ENCODE data around the gene CACNA1E. TPM values are rescaled to one million over a fixed set of nuclear protein-coding genes. Genes with fewer than 3 reads are reported as not detected.

CACNA1E gene
- total and polyA plus RNA-seq, 7 experiments from 2014 or later: 0.07 TPM; not detected in 6

- intact Hi-C loops (cut with micrococcal nuclease): no loop called here
- H3K4me1 ChIP-seq (ENCODE audit: control insufficient read depth in 2 of 2, insufficient read depth in 2 of 2, low read length in 2 of 2): no peaks in the 10 kb centered on the region
- H3K36me3 ChIP-seq (ENCODE audit: control insufficient read depth in 2 of 3, insufficient read depth in 3 of 3, low read length in 3 of 3): no peaks in the 10 kb centered on the region
- Mint-ChIP-seq H3K27ac (no peak overlapping the region), H3K9me3 (peaks cover 0 to 13% (median 4%) of the 10 kb centered on the region in 11 donors), H3K27me3 (peaks cover 8 to 22% (median 15%) of the 10 kb centered on the region in 5 donors), H3K4me1 (no peaks in the 10 kb centered on the region), H3K36me3 (peaks cover 0 to 5% (median 0%) of the 10 kb centered on the region in 5 donors), H3K4me3 (no peak overlapping the region)
- H3K27ac ChIP-seq (ENCODE audit: low read depth, low read length): no peak overlapping the region
- H3K27me3 ChIP-seq (ENCODE audit: control insufficient read depth in 2 of 2, insufficient read depth in 2 of 2, low read length in 2 of 2): no peaks in the 10 kb centered on the region
- ATAC-seq (no peak), DNase-seq (no peak)
- no peak overlapping the region for H3K4me3 ChIP-seq (ENCODE audit: low read length)
- ChIA-PET POLR2A (interaction anchor here (1.2 kb wide), 1 partner anchor 570 kb away, joined by 3 read pairs; no protein-coding TSS in a partner anchor), CTCF (no interaction called here)
- peaks cover 0 to 6% (median 0%) of the 10 kb centered on the region in 3 experiments for H3K9me3 ChIP-seq (ENCODE audit: control insufficient read depth in 2 of 3, low read length in 3 of 3)
These were observed 24.2 kb upstream of the CACNA1E start for GRCh38 chr1:181459067-181459466.

- H3K27me3 ChIP-seq (ENCODE audit: control insufficient read depth in 2 of 2, insufficient read depth in 2 of 2, low read length in 2 of 2): no peaks in the 10 kb centered on the region
- ATAC-seq (no peak), DNase-seq (no peak)
- H3K4me1 Mint-ChIP-seq: no peaks in the 10 kb centered on the region
- H3K36me3 Mint-ChIP-seq: no peaks in the 10 kb centered on the region
- H3K4me1 ChIP-seq (ENCODE audit: control insufficient read depth in 2 of 2, insufficient read depth in 2 of 2, low read length in 2 of 2): no peaks in the 10 kb centered on the region
- peaks cover 22 to 51% (median 42%) of the 10 kb centered on the region in 5 donors for H3K27me3 Mint-ChIP-seq
- ChIA-PET CTCF (no interaction called here), POLR2A (no interaction called here)
- H3K4me3 Mint-ChIP-seq: no peak overlapping the region
- peaks cover 0 to 7% (median 0%) of the 10 kb centered on the region in 11 donors for H3K9me3 Mint-ChIP-seq
- H3K36me3 ChIP-seq (ENCODE audit: control insufficient read depth in 2 of 3, insufficient read depth in 3 of 3, low read length in 3 of 3): no peaks in the 10 kb centered on the region
- no peak overlapping the region for H3K27ac Mint-ChIP-seq
- no peak overlapping the region for H3K4me3 ChIP-seq (ENCODE audit: low read length)
- no peaks in the 10 kb centered on the region for H3K9me3 ChIP-seq (ENCODE audit: control insufficient read depth in 2 of 3, low read length in 3 of 3)
- intact Hi-C loops (cut with micrococcal nuclease): no loop called here
- no peak overlapping the region for H3K27ac ChIP-seq (ENCODE audit: low read depth, low read length)
These were observed 13.5 kb upstream of the CACNA1E start for GRCh38 chr1:181469829-181470228.

- Mint-ChIP-seq H3K36me3 (no peaks in the 10 kb centered on the region), H3K4me3 (no peak overlapping the region), H3K27ac (no peak overlapping the region), H3K9me3 (no peaks in the 10 kb centered on the region), H3K27me3 (peaks cover 13 to 32% (median 16%) of the 10 kb centered on the region in 5 donors), H3K4me1 (no peaks in the 10 kb centered on the region)
- POLR2A ChIA-PET: no interaction called here
- H3K27ac ChIP-seq (ENCODE audit: low read depth, low read length): no peak overlapping the region
- H3K9me3 ChIP-seq (ENCODE audit: control insufficient read depth in 2 of 3, low read length in 3 of 3): no peaks in the 10 kb centered on the region
- DNase-seq (no peak), ATAC-seq (no peak)
- CTCF ChIA-PET: interaction anchor here (2.2 kb wide), 1 partner anchor 579 kb away, joined by 8 read pairs; no protein-coding TSS in a partner anchor
- no peak overlapping the region for H3K4me3 ChIP-seq (ENCODE audit: low read length)
- H3K4me1 ChIP-seq (ENCODE audit: control insufficient read depth in 2 of 2, insufficient read depth in 2 of 2, low read length in 2 of 2): no peaks in the 10 kb centered on the region
- intact Hi-C loops (cut with micrococcal nuclease): no loop called here
- no peaks in the 10 kb centered on the region for H3K27me3 ChIP-seq (ENCODE audit: control insufficient read depth in 2 of 2, insufficient read depth in 2 of 2, low read length in 2 of 2)
- no peaks in the 10 kb centered on the region for H3K36me3 ChIP-seq (ENCODE audit: control insufficient read depth in 2 of 3, insufficient read depth in 3 of 3, low read length in 3 of 3)
These were observed 7.7 kb upstream of the CACNA1E start for GRCh38 chr1:181475580-181475979.

- no peaks in the 10 kb centered on the region for H3K36me3 Mint-ChIP-seq
- intact Hi-C loops (cut with micrococcal nuclease): no loop called here
- H3K4me3 ChIP-seq (ENCODE audit: low read length): no peak overlapping the region
- no peak overlapping the region for H3K4me3 Mint-ChIP-seq
- no peak overlapping the region for H3K27ac Mint-ChIP-seq
- CTCF ChIA-PET: interaction anchor here (2.2 kb wide), 1 partner anchor 578 kb away, joined by 8 read pairs; no protein-coding TSS in a partner anchor
- no peaks in the 10 kb centered on the region for H3K4me1 ChIP-seq (ENCODE audit: control insufficient read depth in 2 of 2, insufficient read depth in 2 of 2, low read length in 2 of 2)
- POLR2A ChIA-PET: no interaction called here
- no peaks in the 10 kb centered on the region for H3K4me1 Mint-ChIP-seq
- H3K27ac ChIP-seq (ENCODE audit: low read depth, low read length): no peak overlapping the region
- H3K9me3 Mint-ChIP-seq: no peaks in the 10 kb centered on the region
- H3K27me3 Mint-ChIP-seq: peaks cover 21 to 40% (median 26%) of the 10 kb centered on the region in 5 donors
- H3K9me3 ChIP-seq (ENCODE audit: control insufficient read depth in 2 of 3, low read length in 3 of 3): no peaks in the 10 kb centered on the region
- H3K27me3 ChIP-seq (ENCODE audit: control insufficient read depth in 2 of 2, insufficient read depth in 2 of 2, low read length in 2 of 2): no peaks in the 10 kb centered on the region
- no peak for ATAC-seq
- H3K36me3 ChIP-seq (ENCODE audit: control insufficient read depth in 2 of 3, insufficient read depth in 3 of 3, low read length in 3 of 3): no peaks in the 10 kb centered on the region
- DNase-seq: no peak
These were observed 6.7 kb upstream of the CACNA1E start for GRCh38 chr1:181476581-181476980.

- intact Hi-C loops (cut with micrococcal nuclease): loop anchor here in 1 of 2 donors (2.0 kb wide), 1 partner anchor 458 kb away; no protein-coding TSS in a partner anchor
- peaks cover 25 to 49% (median 37%) of the 10 kb centered on the region in 5 donors for H3K27me3 Mint-ChIP-seq
- Histone ChIP-seq H3K9me3 (ENCODE audit: control insufficient read depth in 2 of 3, low read length in 3 of 3) (no peaks in the 10 kb centered on the region), H3K4me3 (ENCODE audit: low read length) (no peak overlapping the region), H3K4me1 (ENCODE audit: control insufficient read depth in 2 of 2, insufficient read depth in 2 of 2, low read length in 2 of 2) (no peaks in the 10 kb centered on the region), H3K27me3 (ENCODE audit: control insufficient read depth in 2 of 2, insufficient read depth in 2 of 2, low read length in 2 of 2) (no peaks in the 10 kb centered on the region), H3K36me3 (ENCODE audit: control insufficient read depth in 2 of 3, insufficient read depth in 3 of 3, low read length in 3 of 3) (no peaks in the 10 kb centered on the region), H3K27ac (ENCODE audit: low read depth, low read length) (no peak overlapping the region)
- DNase-seq (no peak), ATAC-seq (no peak)
- no peak overlapping the region for H3K27ac Mint-ChIP-seq
- POLR2A ChIA-PET: no interaction called here
- no peak overlapping the region for H3K4me3 Mint-ChIP-seq
- H3K36me3 Mint-ChIP-seq: no peaks in the 10 kb centered on the region
- CTCF ChIA-PET: interaction anchor here (1.0 to 3.2 kb wide), 5 partner anchors 458 to 919 kb away, joined by 3 to 22 read pairs (median 5); no protein-coding TSS in a partner anchor
- H3K9me3 Mint-ChIP-seq: no peaks in the 10 kb centered on the region
- peaks cover under 1 to 7% (median 6%) of the 10 kb centered on the region in 7 donors for H3K4me1 Mint-ChIP-seq
These were observed 5.0 kb upstream of the CACNA1E start for GRCh38 chr1:181478306-181478705.

GRCh38 chr1:181479137-181479745, 4.1 kb upstream of the CACNA1E start:
- Mint-ChIP-seq H3K4me1 (peaks cover 9 to 16% (median 12%) of the 10 kb centered on the region in 7 donors), H3K27me3 (peaks cover 34 to 58% (median 46%) of the 10 kb centered on the region in 5 donors), H3K27ac (no peak overlapping the region), H3K4me3 (no peak overlapping the region), H3K36me3 (no peaks in the 10 kb centered on the region), H3K9me3 (no peaks in the 10 kb centered on the region)
- Histone ChIP-seq H3K36me3 (ENCODE audit: control insufficient read depth in 2 of 3, insufficient read depth in 3 of 3, low read length in 3 of 3) (no peaks in the 10 kb centered on the region), H3K4me1 (ENCODE audit: control insufficient read depth in 2 of 2, insufficient read depth in 2 of 2, low read length in 2 of 2) (no peaks in the 10 kb centered on the region), H3K27me3 (ENCODE audit: control insufficient read depth in 2 of 2, insufficient read depth in 2 of 2, low read length in 2 of 2) (peaks cover 0 to 5% of the 10 kb centered on the region in 2 donors), H3K9me3 (ENCODE audit: control insufficient read depth in 2 of 3, low read length in 3 of 3) (no peaks in the 10 kb centered on the region), H3K4me3 (ENCODE audit: low read length) (no peak overlapping the region), H3K27ac (ENCODE audit: low read depth, low read length) (no peak overlapping the region)
- POLR2A ChIA-PET: interaction anchor here (1.1 kb wide), 1 partner anchor 568 kb away, joined by 3 read pairs; no protein-coding TSS in a partner anchor
- CTCF ChIA-PET: interaction anchor here (0.7 to 3.2 kb wide), 7 partner anchors 10 to 918 kb away, joined by 3 to 22 read pairs (median 4); no protein-coding TSS in a partner anchor
- intact Hi-C loops (cut with micrococcal nuclease): loop anchor here (1.0 to 2.0 kb wide), 5 partner anchors 197 to 917 kb away; no protein-coding TSS in a partner anchor
- DNase-seq (peak in 5 of 9 donors; percentile 25 to 40 (median 26)), ATAC-seq (peak; percentile 64)

Measured in naive thymus-derived CD4-positive, alpha-beta T cell (primary cell).